Measurements from ENCODE around the gene C3AR1. TPM values are rescaled to one million over a fixed set of nuclear protein-coding genes. Genes with fewer than 3 reads are reported as not detected.
A peak's percentile ranks its signal among the peaks of the same experiment; 100 is the strongest.

C3AR1 gene
- total RNA-seq, 2 donors from 2014 or later: 1.5 to 3.4 TPM

DNA sequence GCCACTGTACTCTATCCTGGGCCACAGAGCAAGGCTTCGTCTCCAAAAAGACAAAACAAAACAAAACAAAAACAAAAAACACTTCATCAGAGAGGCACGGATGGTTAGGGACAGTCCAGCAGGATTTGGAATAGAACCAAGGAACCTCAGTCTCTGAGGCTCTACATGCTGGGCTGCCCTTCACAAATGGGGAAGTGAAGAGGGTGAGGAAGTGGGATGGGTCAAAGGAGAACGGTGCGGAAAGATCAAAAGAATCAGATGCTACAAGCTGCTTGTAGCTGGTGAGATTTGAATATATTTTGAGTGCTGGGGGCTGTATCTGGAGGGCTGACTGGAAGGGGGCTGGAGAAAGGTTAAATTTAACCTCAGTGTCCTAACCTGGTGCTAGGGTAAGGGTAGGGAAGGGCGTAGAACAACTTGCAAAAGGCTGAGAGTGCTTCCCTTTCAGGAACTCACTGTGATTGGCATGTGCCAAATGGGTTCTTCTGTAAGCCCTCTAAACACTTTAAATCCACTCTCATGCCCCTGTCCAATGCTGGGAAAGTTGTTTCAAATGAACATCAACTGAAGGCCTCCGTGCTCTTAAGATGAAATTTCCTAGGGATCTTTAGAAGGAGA, 29.0 kb downstream of the C3AR1 start:
- H3K4me1 ChIP-seq (replicated peaks): peaks cover 28% of the 10 kb centered on the region
- intact Hi-C loops (cut with DNase I): no loop called here
- peak overlapping the region; percentile 17 to 45 for H3K27ac ChIP-seq
- no peak for TF ChIP-seq POLR2A (IDR thresholded peaks at IDR 0.05)
- TF ChIP-seq CTCF (IDR thresholded peaks at IDR 0.05): no peak
- TF ChIP-seq POLR2AphosphoS5 (IDR thresholded peaks at IDR 0.05): no peak
- no peaks in the 10 kb centered on the region for H3K27me3 ChIP-seq (replicated peaks; ENCODE audit: insufficient read depth)
- H3K4me3 ChIP-seq: no peak overlapping the region
- H3K9me3 ChIP-seq: no peaks in the 10 kb centered on the region
- no peaks in the 10 kb centered on the region for H3K36me3 ChIP-seq
- no peak for DNase-seq (ENCODE audit: low spot score)
- 36% methylated on average over 6 of the region's 6 CpGs for WGBS

DNA sequence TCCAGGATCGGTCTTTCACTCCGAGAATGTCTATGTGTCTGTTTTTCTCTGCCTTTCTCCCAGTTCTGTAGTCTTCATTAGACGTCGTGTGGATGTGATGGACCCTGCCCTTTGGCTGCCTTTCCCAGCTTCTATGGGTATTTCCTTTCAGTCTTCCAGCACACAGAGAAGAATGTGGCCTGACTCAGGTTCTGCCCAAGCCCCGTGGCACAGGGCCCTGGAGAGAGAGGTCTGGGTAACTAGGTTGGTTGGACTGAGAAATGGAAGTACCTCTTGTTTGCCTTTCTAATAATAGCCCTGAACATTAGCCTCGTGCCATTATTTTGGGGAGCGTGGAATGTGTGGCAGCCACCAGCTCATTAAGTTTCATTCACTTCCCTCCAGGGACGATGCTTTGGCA, 29.8 kb downstream of the C3AR1 start:
- no peak for DNase-seq (ENCODE audit: low spot score)
- 51% methylated on average over 8 of the region's 8 CpGs for WGBS
- peaks cover 28% of the 10 kb centered on the region for H3K4me1 ChIP-seq (replicated peaks)
- no peak overlapping the region for H3K4me3 ChIP-seq
- H3K36me3 ChIP-seq: no peaks in the 10 kb centered on the region
- no peaks in the 10 kb centered on the region for H3K27me3 ChIP-seq (replicated peaks; ENCODE audit: insufficient read depth)
- H3K9me3 ChIP-seq: no peaks in the 10 kb centered on the region
- TF ChIP-seq POLR2AphosphoS5 (IDR thresholded peaks at IDR 0.05) (no peak), CTCF (IDR thresholded peaks at IDR 0.05) (no peak), POLR2A (IDR thresholded peaks at IDR 0.05) (no peak)
- intact Hi-C loops (cut with DNase I): no loop called here
- no peak overlapping the region for H3K27ac ChIP-seq

- WGBS: 39% methylated on average over 5 of the region's 5 CpGs
- no peak for DNase-seq (ENCODE audit: low spot score)
- H3K9me3 ChIP-seq: no peaks in the 10 kb centered on the region
- TF ChIP-seq POLR2A (IDR thresholded peaks at IDR 0.05) (no peak), CTCF (IDR thresholded peaks at IDR 0.05) (no peak), POLR2AphosphoS5 (IDR thresholded peaks at IDR 0.05) (no peak)
- no peak overlapping the region for H3K4me3 ChIP-seq
- intact Hi-C loops (cut with DNase I): no loop called here
- H3K4me1 ChIP-seq (replicated peaks): peaks cover 28% of the 10 kb centered on the region
- no peaks in the 10 kb centered on the region for H3K36me3 ChIP-seq
- H3K27me3 ChIP-seq (replicated peaks; ENCODE audit: insufficient read depth): no peaks in the 10 kb centered on the region
- H3K27ac ChIP-seq: no peak overlapping the region
These were observed 30.6 kb downstream of the C3AR1 start for GRCh38 chr12:8035440-8036010.

- Histone ChIP-seq H3K4me1 (replicated peaks) (peaks cover 28% of the 10 kb centered on the region), H3K4me3 (peak overlapping the region in 1 of 2 donors; percentile 95), H3K9me3 (no peaks in the 10 kb centered on the region), H3K27ac (peak overlapping the region; percentile 89 to 95), H3K36me3 (no peaks in the 10 kb centered on the region), H3K27me3 (replicated peaks; ENCODE audit: insufficient read depth) (no peaks in the 10 kb centered on the region)
- TF ChIP-seq CTCF (IDR thresholded peaks at IDR 0.05) (no peak), POLR2AphosphoS5 (IDR thresholded peaks at IDR 0.05) (no peak), POLR2A (IDR thresholded peaks at IDR 0.05) (no peak)
- intact Hi-C loops (cut with DNase I): loop anchor here (5.0 kb wide), 1 partner anchor 207 kb away; no protein-coding TSS in a partner anchor
- no peak for DNase-seq (ENCODE audit: low spot score)
These were observed 31.4 kb downstream of the C3AR1 start for GRCh38 chr12:8034802-8035201.
